HL-60/S4 treated with retinoic acid at 250 ng/mL for 4 days and 3 days (cell line): ENCODE data around the gene CST6.
"Not testable (repeated sequence)": the region's sequence is repeated elsewhere in the genome, so short reads cannot be mapped to it uniquely, and the experiment has no call there.

Source experiments
- in situ Hi-C: fragments of 300-500 bp; cut with MboI; formaldehyde crosslinking; loops from 2 replicates; pipeline ENCODE4 v1.7.0; 2022; ENCODE audit warnings: low sequenced_read_pairs

CST6 gene

DNA sequence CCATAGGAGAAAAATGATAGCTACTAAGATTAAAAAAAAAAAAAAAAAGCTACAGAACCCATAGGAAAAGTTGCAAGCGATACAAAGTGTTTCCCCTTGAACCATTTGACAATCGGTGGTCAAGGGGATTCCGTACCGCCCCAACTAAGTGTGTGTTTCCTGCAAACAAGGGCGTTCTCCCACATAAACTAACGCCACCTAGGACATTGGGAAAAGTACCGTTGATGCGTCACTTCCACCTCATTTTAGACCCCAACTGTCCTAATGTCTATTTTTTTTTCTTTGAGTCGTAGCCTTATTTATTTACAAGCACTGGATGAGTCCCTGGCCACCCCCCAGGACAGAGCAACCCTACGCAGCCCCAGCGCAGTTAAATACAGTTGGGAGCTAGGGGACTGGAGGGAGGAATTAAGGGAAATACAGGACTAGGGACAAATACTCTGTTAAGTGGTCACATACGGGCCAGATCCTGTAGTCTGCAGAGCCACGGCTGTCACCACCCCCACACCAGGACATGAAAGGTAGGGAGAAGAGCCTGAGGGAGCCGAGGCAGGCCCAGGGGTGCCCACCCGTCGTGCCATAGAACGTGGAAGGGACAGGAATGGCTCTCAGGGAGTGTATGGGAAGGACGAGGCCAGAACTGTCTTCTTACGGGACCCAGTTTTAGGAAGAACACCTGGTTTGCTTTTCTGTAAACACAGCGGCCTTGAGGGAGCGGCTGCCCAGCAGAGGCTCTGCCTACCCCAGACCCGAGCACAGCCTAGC lies 28.8 kb upstream of the CST6 start:
- in situ Hi-C loops = loop anchor here (10.0 to 25.0 kb wide), 2 partner anchors 108 to 271 kb away; partner anchors contain the start of genes CTSW, EFEMP2, KAT5 and RNASEH2C

DNA sequence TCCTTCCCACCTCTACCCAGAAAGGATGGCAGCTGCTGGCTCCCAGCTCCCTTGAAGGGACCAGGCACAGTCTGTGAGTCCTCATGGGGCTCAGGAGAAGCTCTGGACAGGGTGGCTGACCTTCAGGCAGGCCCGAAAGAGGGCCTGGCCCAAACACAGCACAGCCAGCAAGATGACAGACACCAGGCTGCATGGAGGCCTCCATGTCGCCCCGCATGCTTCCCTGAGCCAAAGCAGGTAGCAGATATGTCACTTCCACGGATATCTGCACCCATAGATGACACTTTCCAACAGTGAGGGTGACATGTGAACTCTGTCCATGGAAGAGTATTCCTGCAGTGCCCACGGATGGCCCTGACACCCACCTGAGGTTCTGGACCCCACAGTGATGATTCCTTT lies 28.2 kb upstream of the CST6 start:
- in situ Hi-C loops = loop anchor here (10.0 to 25.0 kb wide), 2 partner anchors 109 to 271 kb away; partner anchors contain the start of genes CTSW, EFEMP2, KAT5 and RNASEH2C

DNA sequence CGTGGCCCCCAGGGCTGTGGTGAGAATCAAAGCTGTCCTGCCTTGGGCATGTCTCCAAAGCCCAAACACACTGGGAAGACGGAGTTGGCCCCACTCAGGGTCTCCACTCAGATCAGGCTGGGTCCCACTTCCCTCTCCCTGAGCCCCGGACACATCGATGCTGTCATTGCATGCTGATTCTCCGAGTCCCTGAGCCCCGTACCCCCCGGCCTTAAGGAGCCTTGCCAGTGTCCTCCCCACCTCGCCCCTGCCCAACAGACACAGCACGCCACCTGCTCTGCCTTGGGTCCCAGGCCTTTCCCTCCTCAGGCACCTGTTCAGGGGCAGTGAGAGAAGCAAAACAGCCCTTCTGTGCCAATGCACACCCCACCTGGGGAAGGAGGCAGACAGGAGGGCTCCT lies 24.5 kb upstream of the CST6 start:
- in situ Hi-C loops = loop anchor here (10.0 to 25.0 kb wide), 2 partner anchors 113 to 275 kb away; partner anchors contain the start of genes CTSW, EFEMP2, KAT5 and RNASEH2C

DNA sequence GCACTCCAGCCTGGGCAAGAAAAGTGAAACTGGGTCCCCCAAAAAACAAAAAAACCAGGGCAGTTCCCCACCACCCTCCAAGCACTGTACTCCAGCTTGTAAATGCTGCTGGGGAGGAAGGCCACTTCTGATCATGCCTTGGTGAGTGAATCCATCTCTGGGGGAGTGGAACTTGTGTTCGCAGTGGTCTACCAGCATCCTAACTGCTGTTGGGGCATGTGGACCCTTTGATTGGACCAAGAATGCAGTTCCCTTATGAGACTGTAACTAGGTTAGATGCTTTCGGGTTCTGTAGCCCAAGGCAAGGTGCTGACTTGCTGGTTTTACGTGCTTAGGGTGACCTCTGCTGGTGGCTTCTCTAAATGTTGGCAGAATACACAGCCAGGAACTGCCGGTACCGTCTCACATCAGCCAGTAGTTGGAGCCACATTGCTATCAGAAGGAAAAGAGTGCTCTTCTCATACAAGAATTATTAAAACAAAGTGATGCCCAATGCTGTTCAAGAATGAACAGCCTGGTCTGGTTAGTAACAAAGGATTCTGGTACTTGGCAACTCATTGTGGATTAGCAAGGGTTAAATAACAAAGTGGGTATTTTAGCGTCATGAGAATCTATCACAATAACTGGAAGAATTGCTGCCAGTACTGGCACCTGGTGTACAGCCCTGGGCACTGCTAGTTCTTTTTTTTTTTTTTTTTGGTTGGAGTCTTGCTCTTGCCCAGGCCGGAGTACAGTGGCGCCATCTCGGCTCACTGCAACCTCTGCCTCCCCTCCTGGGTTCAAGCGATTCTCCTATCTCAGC lies 22.8 kb upstream of the CST6 start:
- in situ Hi-C loops = loop anchor here (10.0 to 25.0 kb wide), 2 partner anchors 114 to 277 kb away; partner anchors contain the start of genes CTSW, EFEMP2, KAT5 and RNASEH2C

DNA sequence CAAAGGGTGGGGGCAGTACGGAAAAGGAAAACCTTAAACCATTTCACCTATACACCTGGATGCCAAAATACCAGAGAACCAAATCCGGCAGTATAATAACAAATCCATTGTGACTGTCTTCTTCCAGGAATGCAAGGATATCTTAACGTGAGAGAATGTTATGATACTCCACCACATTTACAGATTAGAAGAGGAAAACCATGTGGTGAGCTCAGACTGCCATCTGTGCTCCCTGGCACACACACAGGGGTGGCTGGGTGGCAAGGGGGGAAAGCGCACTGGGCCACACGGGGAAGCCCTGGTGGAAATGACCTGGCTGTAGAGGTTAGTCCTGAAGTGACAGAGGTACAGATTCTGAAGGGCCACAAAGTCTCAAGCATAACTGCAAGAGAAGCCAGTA lies 19.8 kb upstream of the CST6 start:
- in situ Hi-C loops = loop anchor here (25.0 kb wide), 1 partner anchor 280 kb away; the partner anchor contains the start of genes KAT5 and RNASEH2C

DNA sequence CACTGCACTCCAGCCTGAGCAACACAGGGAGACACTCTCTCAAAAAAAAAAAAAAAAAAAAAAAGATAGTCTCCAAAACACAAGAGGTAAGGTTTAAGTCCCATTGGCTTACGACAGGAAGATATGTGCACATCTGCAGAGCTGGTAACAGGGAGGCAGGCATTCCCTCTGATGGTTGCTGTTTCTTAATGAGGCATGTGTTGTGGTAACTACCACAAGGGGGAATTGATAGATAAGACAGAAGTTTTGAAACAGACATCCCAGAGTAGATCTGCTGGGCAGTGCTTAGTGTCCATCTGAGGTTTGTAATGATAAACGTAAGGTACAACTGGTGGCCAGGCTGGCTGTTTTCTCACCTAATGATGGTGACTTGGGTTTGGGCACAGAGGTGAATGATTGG lies 14.5 kb upstream of the CST6 start:
- in situ Hi-C loops = loop anchor here (25.0 kb wide), 1 partner anchor 285 kb away; the partner anchor contains the start of genes KAT5 and RNASEH2C

DNA sequence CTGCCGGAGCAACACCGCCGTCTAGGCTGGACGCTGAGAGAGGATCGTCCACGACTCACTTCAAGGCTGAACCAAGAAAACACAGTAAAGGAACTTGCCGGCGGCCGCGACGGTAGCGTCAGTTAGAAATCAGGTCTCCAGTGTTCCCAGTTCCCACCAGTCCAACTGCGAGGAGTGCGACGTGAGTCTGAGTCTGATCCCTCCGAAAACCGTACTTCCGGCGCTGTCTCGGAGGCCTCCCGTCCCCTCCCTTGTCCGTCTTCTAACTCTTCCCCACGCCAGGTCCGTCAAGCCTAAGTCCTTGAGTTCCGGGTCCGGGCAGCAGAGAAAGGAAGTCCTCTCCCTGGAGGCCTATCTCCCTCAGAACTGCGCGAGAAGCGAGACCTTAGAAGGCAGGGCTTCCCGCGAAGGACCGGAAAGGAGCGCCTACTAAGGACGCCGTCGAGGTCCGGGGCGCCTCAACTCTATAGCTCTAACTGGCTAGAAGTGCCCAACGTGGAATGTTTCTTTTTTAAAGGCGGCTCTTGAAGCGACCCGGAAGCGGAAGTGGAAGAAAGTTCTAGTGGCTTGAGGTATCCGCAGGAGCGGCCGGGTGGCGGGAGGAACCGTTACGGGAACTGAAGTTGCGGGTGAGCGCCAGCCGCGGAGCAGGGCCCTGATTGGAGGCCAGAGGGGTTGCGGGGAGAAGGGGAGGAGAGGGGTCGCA lies 9.7 kb upstream of the CST6 start, which contains the start of the genes BANF1 and EIF1AD:
Gene BANF1 (plus strand): TSS at position 562 of the 706 bp plus-strand sequence. CDS start 748 bp downstream, outside the sequence.
Gene EIF1AD (minus strand): TSS at position 216 of the 706 bp plus-strand sequence. CDS start 1,768 bp downstream, outside the sequence.
- in situ Hi-C loops = no loop called here

DNA sequence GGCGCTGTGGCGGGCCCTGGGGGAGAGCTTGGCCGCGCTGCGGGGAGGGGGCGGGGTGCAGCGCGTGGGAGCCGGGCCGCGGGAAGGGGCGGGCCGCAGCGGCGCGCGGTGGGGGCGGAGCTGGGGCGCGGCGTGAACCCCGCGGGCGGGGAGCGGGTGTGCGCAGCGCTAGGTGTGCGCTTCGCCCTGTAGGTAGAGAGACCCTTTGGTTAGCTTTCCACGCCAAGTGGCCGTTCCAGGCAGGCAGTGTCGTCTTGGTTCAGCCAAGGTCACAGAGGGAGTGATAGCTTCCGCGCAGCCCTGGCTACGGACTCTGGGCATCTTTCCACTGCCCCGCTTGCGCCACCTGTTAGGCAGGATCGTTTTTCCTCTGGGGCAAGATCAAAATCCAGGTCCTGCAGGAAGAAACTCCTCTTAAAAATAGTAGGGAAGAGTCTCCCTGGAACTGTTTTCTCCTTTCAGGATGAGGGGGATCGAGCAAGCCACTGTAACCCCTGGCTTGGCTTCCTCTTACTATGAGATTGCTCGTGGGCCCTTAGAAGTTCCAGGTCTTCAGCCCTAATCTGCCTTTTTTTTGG lies 9.1 kb upstream of the CST6 start:
- in situ Hi-C loops = no loop called here

DNA sequence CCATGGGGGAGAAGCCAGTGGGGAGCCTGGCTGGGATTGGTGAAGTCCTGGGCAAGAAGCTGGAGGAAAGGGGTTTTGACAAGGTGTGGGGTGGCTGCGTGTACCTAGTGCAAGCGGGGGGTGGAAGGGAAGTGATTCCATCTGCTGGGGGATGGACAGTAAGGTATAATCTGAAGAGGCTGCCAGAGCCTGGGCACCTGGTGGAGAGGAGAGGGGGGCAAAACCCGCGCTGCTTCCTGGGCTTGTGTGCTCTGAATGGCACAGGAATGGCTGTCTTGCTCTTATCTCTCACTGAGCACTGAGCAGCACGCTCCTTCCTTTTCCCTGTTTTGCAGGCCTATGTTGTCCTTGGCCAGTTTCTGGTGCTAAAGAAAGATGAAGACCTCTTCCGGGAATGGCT lies 8.5 kb upstream of the CST6 start:
- in situ Hi-C loops = no loop called here

DNA sequence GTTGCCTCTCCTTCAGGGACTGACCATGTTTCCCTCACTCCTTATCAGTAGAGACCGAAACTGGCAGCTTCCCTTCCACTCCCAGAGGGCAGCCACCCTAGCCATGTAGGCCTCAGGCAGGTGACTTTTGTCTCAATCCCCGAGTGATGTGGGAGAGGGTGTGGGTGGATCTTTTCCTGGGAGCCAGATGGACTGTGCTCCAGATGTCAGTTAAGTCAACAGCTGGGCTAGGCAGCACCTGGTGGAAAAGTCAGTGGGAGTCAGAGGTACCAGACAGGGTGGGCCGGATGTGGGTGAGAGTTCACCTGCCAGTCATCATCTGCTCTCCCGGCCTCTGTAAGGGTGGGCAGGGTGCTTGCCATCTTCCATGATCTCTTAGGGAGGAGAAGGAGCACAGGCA lies 7.6 kb upstream of the CST6 start:
- in situ Hi-C loops = no loop called here

DNA sequence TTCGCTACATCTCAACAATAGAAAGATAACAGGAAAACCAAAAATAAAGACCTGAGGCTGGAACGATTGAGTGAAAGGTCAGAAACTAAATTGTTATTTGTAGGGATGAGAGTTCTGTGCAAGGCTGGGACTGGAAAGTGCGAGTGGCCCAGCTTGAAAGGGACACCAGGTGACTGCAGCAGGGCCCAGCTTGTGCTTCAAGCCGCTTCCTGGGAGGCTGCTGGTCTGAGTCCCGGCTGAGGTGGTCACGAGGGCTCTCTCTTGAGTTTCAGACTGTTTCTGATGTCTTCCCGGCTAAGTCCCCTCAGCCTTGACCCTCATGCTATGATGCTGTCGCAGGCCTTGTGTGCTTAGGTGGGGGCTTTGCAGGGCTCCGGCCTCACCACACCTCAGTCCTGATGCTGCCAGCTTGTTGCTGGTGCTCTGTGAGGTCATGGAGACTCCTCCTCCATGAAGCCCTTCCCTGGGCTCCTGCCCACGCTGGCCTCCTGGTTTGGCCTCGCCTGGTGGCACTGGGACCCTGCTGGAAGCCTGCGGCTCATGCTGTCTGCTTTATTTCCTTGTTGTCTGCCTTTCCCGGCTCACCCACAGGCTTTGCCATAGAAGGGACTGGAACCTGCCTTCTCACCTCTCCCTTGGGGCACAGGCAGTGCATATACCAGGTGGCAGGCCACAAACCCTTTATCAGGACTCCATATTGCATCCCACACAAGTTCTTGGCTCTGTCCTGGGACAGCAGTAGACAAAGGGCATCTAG lies 5.5 kb upstream of the CST6 start:
- in situ Hi-C loops = no loop called here

DNA sequence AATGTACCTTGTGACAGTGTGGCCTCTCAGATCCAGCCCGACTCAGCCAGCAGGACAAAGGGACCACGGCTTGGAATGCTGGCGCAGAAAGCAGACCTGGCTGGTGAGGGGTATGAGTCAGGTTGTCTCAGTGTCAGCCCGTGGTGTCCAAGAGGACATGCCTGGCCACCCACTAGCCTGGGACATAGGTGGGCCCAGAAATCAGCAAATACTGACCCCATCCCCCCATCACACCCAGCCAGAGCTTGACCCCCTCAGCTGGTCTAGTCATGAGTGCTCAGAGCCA lies 5.0 kb upstream of the CST6 start:
- in situ Hi-C loops = no loop called here

DNA sequence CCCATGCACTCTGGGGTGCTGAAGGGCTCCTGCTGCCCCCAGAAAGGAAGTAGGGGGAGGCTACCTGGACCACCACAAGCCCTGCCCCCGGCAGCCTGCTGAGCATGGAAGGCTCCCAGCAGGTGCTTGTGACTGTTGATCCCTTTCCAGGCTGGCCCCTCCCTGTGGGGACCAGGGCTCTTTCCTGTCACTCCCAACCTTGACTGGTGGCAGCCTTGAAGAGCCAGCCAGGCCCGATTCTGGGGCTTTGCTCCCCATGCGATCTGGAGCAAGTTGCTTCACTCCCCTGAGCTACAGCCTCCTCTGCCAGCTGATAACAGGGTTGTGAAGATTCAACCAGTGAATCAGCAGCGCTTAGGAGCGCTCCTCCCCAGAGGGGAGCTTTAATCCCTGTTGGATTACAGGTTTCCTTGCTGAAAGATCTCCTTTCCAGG lies 4.6 kb upstream of the CST6 start:
- in situ Hi-C loops = no loop called here

DNA sequence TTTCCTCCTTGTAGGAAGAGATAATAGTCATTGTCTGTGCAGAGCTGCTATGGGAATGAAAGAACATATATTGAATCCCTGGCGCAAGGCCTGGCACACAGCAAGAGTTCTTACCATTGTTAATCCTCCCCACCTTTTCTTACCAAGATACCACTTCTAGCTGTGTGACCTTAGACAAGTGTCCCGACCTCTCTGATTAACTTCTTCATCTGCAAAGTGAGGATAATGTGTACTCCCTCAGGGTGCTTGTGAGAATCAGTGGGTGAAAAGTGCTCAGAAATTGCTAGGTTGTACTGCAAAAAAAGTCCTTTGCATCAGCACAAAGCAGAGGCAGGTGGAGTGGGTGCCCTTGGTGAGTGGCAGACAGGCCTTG lies 3.7 kb upstream of the CST6 start:
- in situ Hi-C loops = no loop called here

DNA sequence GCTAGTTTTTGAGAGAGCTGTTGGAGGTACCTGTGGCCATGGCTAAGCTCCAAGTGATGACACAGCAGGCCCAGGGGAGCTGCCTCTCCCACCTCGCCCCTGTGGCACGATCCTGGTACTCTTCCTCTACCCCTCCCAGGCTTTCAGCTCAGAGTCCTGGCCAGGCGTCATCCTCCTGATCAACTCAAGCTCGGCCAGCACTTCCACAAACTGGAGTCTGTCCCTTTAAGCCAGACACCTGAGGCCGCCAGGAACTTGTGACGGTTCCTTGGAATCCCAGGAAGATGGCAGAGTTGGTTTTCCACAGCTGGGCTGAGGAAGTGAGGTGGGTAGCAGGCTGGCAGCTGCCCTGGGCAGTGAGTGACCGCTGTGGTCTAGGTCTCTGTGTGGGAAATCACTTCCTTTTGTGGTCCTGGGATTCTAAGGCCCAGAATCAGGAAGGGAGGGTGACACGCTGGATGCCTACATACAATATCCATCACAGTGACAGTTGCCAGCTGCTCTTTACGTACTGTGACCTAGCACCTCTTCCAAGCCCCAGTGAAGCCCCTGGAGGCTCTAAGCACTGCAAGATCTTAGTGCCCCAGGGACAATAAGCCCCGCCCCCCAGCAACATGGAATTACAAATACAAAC lies 3.2 kb upstream of the CST6 start:
- in situ Hi-C loops = no loop called here

DNA sequence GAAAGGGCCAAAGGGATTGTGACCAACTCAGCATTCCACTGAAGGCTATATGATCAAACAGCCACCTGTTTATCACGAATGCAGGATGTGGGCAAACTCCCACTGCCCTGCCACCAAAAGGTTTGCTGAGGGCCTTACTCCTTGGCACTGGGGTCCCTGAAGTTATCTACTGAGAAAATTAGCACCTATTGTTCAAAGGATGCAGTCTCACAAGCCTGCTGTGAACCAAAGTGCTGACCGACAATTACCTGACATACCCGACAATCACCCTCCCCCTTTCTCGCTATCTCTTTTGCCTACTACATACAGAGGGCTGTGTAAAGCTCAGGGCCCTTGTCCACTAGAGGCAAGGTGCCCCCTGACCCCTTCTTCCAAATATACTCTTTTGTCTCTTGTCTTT lies 1.8 kb upstream of the CST6 start:
- in situ Hi-C loops = not testable (repeated sequence)

DNA sequence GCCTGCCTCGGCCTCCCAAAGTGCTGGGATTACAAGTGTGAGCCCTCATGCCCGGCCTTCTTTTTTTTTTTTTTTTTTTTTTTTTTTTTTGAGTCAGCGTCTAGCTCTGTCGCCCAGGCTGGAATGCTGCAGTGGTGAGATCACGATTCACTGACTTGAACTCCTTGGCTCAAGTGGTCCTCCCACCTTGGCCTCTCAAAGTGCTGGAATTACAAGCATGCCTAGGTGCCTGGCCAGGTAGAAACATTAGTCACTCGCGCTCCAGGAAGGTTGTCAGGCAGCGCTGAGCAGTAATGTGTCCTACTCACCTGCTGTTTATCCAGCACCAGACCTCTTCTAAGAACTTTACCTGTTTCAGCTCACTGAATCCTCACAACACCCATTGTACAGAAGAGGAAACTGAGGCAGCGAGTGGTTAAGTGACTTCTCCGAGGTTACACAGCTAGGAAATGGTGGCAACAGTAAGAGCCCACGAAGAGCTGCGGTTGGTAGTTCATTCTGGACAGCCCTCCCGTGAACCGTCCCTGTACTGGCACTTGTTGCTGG lies 496 bp upstream of the CST6 start:
- in situ Hi-C loops = no loop called here

DNA sequence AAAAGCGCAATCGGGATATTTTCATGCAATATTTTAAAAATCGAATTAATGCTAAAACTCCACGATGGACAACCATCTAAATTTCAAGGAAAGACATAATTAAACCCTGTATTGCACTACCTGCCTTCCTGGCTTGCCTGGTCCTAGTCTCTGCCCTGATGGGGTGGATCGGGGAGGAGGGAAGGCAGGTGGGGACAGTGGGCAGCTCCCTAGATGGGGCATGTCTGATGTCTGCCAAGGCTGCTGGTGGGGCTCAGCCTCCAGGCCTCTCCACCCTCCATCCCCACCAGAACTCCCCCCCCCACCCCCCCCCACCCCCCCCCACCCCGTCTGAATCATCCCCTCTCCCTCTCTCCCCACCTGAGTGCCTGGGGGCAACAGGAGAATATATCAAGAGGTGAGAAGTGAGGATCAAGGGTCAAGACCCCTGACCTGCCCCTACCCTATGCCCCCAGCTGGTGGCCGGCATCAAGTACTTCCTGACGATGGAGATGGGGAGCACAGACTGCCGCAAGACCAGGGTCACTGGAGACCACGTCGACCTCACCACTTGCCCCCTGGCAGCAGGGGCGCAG lies 650 bp downstream of the CST6 start:
- in situ Hi-C loops = no loop called here
